Ascending aorta (tissue), 2 donors: Measurements from ENCODE around the gene VPS4A. TPM values are rescaled to one million over a fixed set of nuclear protein-coding genes. Genes with fewer than 3 reads are reported as not detected.

ENCODE experiments used
- DNase-seq, 2 donors: peaks; one replicate each; pipeline ENCODE4 v3.0.0-alpha.2; 2019; ENCODE audit warnings: low spot score in 2 of 2
- H3K27ac ChIP-seq, 2 donors: fragments of 200-600 bp; sonication (generic); one replicate each; pipeline ENCODE4 v1.5.1; 2016 to 2017; ENCODE audit warnings: mild to moderate bottlenecking in 1 of 2
- H3K27me3 ChIP-seq: fragments of 200-600 bp; sonication (generic); one replicate; pipeline ENCODE4 v1.5.1; 2017
- H3K36me3 ChIP-seq, 2 donors: fragments of 200-600 bp; sonication (generic); one replicate each; pipeline ENCODE4 v1.5.1; 2016
- H3K4me1 ChIP-seq, 2 donors: fragments of 200-600 bp; sonication (generic); one replicate each; pipeline ENCODE4 v1.5.1; 2016 to 2017; ENCODE audit warnings: mild to moderate bottlenecking in 1 of 2
- H3K4me3 ChIP-seq, 2 donors: fragments of 200-600 bp; sonication (generic); one replicate each; pipeline ENCODE4 v1.5.1; 2016 to 2017; ENCODE audit warnings: mild to moderate bottlenecking in 1 of 2
- H3K9me3 ChIP-seq, 2 donors: fragments of 200-600 bp; sonication (generic); one replicate each; pipeline ENCODE4 v1.5.1; 2016
- intact Hi-C: fragments of 100-400 bp; cut with DNase I; formaldehyde crosslinking; loops from one replicate; pipeline ENCODE4 v1.15.1; 2023
- total RNA-seq: library from RNA; depleted of rRNA; stranded (reverse); fragments of >200 nt; gene quantifications from one replicate; pipeline ENCODE4 v1.1.0, GENCODE V29; 2016
- TF ChIP-seq, protein P1 (sequence below), 3 experiments: fragments of 200-600 bp in 2 of 3; fragments of 450-650 bp in 1 of 3; sonication (generic) in 2 of 3; IDR thresholded peaks; one replicate each; pipeline ENCODE4 v1.5.1; 2016 to 2019; ENCODE audit warnings: antibody characterized with exemption in 3 of 3, mild to moderate bottlenecking in 1 of 3, moderate library complexity in 1 of 3

VPS4A gene
- total RNA-seq, 1 donor from 2014 or later, result 38.3 TPM

DNA sequence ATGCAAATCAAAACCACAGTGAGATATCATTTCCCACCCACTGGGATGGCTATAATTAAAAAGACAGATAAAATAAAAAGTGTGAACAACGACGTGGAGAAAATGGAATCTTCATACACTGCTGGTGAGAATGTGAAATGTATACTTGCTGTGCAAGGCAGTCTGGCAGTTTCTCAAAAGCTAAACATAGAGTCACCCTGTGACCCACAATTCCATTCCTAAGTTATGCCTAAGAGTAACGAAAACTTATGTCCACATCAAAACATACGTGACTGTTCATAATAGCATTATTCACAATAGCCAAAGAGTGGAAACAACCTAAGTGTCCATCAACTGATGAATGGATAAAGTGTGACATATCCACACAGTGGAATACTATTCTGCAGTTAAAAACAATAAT, 38.1 kb upstream of the VPS4A start:
- Histone ChIP-seq H3K4me1 (peaks cover 0 to 19% of the 10 kb centered on the region in 2 donors), H3K27me3 (no peaks in the 10 kb centered on the region), H3K4me3 (no peak overlapping the region), H3K36me3 (peaks cover 3 to 8% of the 10 kb centered on the region in 2 donors), H3K9me3 (no peaks in the 10 kb centered on the region), H3K27ac (no peak overlapping the region)
- DNase-seq, result no peak
- intact Hi-C loops, result no loop called here
- TF ChIP-seq, protein P1, sequence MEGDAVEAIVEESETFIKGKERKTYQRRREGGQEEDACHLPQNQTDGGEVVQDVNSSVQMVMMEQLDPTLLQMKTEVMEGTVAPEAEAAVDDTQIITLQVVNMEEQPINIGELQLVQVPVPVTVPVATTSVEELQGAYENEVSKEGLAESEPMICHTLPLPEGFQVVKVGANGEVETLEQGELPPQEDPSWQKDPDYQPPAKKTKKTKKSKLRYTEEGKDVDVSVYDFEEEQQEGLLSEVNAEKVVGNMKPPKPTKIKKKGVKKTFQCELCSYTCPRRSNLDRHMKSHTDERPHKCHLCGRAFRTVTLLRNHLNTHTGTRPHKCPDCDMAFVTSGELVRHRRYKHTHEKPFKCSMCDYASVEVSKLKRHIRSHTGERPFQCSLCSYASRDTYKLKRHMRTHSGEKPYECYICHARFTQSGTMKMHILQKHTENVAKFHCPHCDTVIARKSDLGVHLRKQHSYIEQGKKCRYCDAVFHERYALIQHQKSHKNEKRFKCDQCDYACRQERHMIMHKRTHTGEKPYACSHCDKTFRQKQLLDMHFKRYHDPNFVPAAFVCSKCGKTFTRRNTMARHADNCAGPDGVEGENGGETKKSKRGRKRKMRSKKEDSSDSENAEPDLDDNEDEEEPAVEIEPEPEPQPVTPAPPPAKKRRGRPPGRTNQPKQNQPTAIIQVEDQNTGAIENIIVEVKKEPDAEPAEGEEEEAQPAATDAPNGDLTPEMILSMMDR (IDR thresholded peaks at IDR 0.05), result no peak

DNA sequence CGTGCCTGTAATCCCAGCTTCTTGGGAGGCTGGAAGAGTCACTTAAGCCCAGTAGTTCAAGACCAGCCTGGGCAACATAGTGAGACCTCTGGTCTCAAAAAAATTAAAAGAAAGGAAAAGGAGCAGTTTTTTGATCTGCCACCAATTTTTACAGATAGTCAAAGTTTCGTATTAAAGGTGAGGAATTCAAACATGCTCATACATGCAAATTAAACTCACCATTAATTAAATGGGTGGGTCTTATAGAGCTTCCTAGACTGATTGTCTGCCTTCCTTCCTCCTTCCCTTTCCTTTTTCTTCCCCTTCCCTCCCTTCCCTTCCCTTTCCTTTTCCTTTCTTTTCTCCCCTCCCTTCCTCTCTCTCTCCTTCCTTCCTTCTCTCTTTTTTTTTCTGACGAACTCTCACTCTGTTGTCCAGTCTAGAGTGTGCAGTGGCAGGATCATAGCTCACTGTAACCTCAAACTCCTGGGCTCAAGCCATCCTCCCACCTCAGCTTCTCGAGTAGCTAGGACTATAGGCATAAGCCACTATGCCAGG, 36.4 kb upstream of the VPS4A start:
- intact Hi-C loops, result loop anchor here (5.0 kb wide), 3 partner anchors 38 to 372 kb away; partner anchors contain the start of genes SNTB2 and VPS4A
- H3K4me3 ChIP-seq, result no peak overlapping the region
- H3K27me3 ChIP-seq, result no peaks in the 10 kb centered on the region
- TF ChIP-seq, protein P1 (IDR thresholded peaks at IDR 0.05), result no peak
- H3K4me1 ChIP-seq, result peaks cover 0 to 19% of the 10 kb centered on the region in 2 donors
- no peaks in the 10 kb centered on the region for H3K9me3 ChIP-seq
- H3K27ac ChIP-seq, result peak overlapping the region in 1 of 2 donors; percentile 48
- DNase-seq, result no peak
- H3K36me3 ChIP-seq, result peaks cover 3 to 8% of the 10 kb centered on the region in 2 donors

DNA sequence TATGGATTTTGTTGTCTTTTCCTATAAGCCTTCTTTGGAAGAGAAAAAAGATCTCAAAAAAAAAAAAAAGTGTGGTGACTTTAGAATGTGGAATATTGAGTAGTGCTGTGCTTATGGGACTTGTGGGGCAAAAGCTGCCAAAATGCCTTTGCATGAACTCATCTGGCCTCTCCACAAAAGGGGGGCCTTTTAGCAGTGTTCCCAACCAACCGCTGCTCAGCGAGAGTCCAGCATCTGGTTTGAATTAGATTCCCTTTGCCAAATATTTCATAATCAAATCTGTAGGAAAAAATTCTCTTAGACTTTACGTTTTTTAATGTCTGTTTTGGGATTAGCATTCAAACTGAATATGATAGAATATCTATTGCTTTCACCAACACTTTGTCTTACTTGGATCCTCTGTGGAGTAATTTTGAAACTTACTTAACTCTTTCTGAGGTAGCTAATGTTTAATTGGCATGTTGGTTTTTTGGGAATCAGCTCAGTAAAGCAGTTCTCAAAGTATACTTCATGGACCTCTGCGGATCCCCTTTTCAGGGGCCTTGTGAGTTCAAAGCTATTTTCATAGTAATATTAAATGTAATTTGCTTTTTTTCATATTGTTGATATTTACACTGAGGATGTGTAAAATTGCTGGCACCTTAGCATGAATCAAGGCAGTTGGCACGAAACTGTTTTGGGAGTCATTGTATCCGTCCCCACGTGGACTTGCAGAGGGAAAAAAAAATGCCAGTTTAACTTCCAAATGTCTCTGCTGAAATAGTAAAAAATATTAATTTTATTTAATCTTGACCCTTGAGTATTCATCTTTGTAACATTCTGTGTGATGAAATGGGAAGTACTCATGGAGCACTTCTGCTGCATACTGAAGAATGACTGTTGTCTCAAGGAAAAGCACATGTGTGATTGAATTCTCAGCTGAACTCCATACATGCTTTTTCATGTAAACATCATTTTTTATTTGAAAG, 34.7 kb upstream of the VPS4A start:
- H3K27ac ChIP-seq, result peak overlapping the region; percentile 12 to 33
- H3K36me3 ChIP-seq, result no peaks in the 10 kb centered on the region
- no peak overlapping the region for H3K4me3 ChIP-seq
- intact Hi-C loops, result loop anchor here (5.0 kb wide), 3 partner anchors 36 to 374 kb away; partner anchors contain the start of genes SNTB2 and VPS4A
- peak; percentile 16 to 89 for DNase-seq
- H3K27me3 ChIP-seq, result no peaks in the 10 kb centered on the region
- no peaks in the 10 kb centered on the region for H3K9me3 ChIP-seq
- H3K4me1 ChIP-seq, result peaks cover 0 to 19% of the 10 kb centered on the region in 2 donors
- TF ChIP-seq, protein P1 (IDR thresholded peaks at IDR 0.05), result no peak

DNA sequence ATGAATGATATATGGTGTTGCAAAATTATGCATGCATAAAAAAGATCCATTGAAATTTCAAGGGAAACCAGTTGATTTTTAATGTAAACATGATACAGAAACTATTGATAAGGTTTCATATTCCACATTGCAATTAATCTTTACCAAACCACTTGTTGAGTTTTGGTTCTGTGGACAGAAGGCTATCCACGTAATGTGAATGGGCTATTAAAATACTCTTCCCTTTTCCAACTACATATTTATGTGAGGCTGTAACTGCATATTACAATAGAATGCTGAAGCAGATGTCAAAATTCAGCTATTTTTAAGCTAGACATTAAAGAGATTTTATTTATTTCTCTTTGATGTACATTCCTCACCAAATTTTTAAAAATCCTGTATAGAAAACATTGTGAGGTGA, 33.7 kb upstream of the VPS4A start:
- Histone ChIP-seq H3K9me3 (no peaks in the 10 kb centered on the region), H3K4me3 (no peak overlapping the region), H3K36me3 (no peaks in the 10 kb centered on the region), H3K4me1 (peaks cover 0 to 19% of the 10 kb centered on the region in 2 donors), H3K27ac (no peak overlapping the region), H3K27me3 (no peaks in the 10 kb centered on the region)
- intact Hi-C loops, result loop anchor here (5.0 kb wide), 3 partner anchors 35 to 375 kb away; partner anchors contain the start of genes SNTB2 and VPS4A
- TF ChIP-seq, protein P1 (IDR thresholded peaks at IDR 0.05), result no peak
- DNase-seq, result no peak

DNA sequence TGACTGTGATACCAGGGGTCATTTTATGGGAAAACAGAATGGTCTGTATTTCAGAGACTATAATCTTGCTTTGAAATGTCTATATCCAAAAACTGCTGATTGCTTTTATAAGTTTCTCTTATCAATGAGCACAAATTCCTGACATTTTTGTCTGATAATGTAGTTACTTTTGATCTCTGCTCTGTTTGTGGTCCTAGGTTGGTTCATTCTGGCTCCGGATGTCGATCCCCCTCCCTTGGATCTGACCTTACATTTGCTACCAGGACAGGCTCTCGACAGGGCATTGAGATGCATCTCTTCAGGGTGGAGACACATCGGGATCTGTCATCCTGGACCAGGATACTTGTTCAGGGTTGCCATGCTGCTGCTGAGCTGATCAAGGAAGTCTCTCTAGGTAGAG, 27.3 kb upstream of the VPS4A start:
- TF ChIP-seq, protein P1 (IDR thresholded peaks at IDR 0.05), result no peak

More for the DNA sequence above, 27.3 kb upstream of the VPS4A start:
- H3K27me3 ChIP-seq, result no peaks in the 10 kb centered on the region
- intact Hi-C loops, result no loop called here
- H3K9me3 ChIP-seq, result no peaks in the 10 kb centered on the region
- no peak for DNase-seq
- H3K36me3 ChIP-seq, result peaks cover 6 to 9% of the 10 kb centered on the region in 2 donors
- H3K27ac ChIP-seq, result no peak overlapping the region
- H3K4me1 ChIP-seq, result peaks cover 8 to 14% of the 10 kb centered on the region in 2 donors
- no peak overlapping the region for H3K4me3 ChIP-seq
